Stimulated activated CD4-positive, alpha-beta T cell treated with anti-CD3 and anti-CD28 coated beads, Interleukin-1b, Interleukin-23, amount 100 ng/mL, for 4 hours (primary cell): ENCODE measurements around the gene FAM216A.
"Not testable (repeated sequence)": the region's sequence is repeated elsewhere in the genome, so short reads cannot be mapped to it uniquely, and the experiment has no call there.

Experiments
- DNase-seq, 2 donors: peaks; one replicate each; pipeline ENCODE4 v3.0.0-alpha.2; 2020; ENCODE audit warnings: low read depth in 2 of 2

Gene FAM216A

DNA sequence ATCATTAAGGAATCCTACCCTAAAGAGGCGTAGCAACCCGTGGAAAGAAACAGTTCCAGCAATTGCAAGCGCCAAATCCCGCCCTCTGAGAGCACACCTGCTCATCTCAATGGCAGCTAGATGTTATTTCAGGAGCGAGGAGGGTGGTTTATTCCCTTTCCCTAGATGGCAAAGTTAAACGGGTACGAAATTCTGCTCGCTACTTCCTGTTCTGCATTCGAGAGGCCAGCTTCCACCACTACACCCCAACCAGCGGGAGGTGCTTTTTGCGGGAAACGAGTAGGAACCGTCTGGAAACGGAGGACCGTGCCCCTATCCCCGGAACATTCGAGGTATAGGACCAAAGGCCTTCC, 32.7 kb downstream of the FAM216A start:
- no peak for DNase-seq

DNA sequence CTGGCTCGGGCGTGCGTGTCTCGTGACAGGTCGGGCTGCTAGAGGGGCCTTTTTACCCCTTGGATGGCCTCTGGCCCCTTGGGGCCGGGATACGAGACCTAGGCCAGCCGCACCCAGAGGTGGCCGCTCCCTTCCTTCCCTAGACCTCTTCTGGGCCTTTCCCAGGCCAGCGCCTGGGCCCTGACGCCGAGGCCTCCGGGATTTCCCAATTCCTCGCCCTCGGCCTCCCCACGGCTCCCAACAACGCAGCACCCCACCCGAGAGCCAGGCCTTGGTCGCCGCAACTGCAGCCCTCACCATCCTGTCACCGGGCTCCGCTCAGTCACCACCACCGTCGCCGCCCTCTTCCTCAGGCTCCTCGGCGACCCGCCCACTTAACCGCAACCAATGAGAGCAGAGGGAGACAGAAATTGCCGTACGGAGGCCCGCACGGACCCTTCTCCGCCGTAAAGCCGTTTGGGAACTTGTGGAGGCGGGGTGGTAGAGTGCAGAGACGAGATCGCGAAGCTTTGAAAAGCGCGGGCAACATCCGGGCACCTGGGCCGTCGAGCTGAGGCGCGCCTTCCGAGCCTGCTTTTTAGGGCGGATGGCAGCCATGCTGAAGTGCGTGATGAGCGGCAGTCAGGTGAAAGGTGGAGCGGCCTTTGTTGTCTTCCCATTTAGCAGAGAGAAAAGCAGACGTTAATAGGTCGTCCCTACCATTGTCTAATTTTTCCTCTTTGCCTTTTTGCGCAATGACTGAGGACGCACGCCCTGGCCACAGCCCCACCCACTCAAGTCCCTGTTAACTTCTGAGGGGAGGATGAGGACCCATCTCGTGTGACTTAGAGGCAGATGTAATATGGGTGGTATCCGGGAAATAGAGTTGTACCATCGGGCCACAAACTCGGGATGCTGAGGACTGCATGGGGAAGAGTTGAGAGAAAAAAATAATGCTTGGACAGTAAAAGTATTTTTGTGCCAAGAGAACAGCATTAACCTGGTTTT, 33.4 kb downstream of the FAM216A start, which contains the start of the genes RAD9B and VPS29:
RAD9B (plus strand) TSS at position 580 of the 987 bp plus-strand sequence; CDS start at position 587, 7 bp downstream.
VPS29 (minus strand) TSS at position 360 of the 987 bp plus-strand sequence; CDS start at position 300, 60 bp downstream.
- DNase-seq = peak; percentile 93 to 97

DNA sequence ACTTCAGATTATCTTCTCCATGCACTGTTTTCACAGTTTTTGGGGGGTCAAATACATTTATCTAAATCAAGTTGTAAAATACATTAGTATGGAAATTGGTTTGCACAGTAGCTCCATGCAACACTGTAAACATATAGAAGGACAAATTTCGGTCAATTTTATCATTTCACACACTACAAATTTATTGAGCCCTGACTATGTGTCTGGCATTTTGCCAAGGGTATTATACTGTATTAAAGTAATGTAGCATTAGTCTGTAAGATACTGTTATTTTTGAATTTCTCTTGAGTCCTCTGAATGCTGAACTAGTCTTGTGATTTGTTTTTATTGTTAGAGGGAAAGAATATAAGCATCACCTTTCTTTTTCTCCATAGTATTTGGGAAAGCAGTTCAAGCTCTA, 34.8 kb downstream of the FAM216A start:
- DNase-seq = no peak

DNA sequence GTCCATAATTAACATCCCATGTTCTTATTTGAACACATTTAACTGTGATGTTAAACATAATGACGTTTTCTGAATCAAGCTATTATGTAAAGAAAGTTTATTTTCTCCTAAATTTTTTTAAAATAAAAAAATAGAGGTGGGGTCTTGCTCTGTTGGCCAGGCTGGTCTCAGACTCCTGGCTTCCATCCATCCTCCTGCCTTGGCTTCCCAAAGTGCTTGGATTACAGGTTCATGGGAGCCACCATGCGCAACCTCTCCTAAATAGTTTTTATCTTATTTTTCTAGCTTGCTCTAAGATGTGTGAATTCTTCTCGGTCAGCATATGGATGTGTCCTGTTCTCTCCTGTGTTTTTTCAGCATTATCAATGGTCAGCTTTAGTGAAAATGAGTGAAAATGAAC, 36.7 kb downstream of the FAM216A start:
- no peak for DNase-seq

DNA sequence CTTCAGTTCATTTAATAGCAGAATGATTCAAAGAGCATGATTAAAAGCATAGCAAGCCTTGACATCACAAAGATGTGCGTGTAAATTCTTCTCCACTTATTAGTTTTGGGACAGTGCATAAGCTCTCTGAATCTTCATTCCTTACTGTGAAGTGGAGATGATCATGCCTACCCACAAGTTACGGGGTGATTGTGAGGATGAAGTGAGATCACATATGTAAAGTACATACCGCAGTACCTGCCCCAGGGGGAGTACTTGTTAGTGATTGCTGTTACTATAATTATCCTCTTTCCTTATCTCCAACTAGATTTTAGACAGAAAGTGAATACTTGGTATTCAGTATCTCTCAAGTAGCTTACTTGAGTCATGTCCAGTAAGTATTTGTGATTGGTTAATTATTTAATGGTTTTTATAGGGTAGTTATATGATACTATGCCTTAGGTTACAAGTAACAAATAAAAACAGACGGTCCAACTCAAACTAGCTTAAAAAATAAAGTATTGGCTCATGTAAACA, 39.5 kb downstream of the FAM216A start:
- no peak for DNase-seq

DNA sequence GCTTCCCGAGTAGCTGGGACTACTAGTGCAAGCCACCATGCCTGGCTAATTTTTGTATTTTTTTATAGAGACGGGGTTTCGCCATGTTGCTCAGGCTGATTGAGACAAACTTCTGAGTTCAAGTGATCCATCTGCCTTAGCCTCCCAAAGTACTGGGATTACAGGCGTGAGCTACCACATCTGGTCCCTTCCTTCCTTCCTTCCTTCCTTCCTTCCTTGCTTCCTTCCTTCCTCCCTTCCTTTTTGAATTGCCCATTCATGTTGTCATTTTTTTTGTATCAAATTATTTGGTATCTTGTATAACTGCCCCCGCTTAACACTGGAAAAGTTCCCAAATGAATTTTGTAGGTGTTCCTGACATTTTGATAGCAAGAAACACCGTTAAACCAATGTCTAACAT, 45.2 kb downstream of the FAM216A start:
- no peak for DNase-seq

DNA sequence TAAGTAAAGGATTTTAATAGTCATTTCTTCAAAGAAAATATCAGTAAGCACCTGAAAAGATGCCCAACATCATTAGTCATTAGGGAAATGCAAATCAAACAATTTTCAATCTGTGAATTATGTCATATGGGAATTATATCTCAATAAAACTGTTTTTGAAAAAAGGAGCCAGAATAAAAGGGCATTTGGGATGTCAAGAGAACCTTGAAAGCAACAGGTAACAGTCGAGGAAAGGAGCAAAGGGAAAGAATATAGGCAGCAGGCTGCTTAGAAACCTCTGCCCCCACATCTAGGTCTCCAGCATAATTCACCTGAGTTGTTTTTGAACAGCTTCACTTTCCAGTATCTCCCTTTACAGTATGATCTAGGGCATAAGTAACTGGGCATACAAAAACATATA, 45.7 kb downstream of the FAM216A start:
- no peak for DNase-seq

DNA sequence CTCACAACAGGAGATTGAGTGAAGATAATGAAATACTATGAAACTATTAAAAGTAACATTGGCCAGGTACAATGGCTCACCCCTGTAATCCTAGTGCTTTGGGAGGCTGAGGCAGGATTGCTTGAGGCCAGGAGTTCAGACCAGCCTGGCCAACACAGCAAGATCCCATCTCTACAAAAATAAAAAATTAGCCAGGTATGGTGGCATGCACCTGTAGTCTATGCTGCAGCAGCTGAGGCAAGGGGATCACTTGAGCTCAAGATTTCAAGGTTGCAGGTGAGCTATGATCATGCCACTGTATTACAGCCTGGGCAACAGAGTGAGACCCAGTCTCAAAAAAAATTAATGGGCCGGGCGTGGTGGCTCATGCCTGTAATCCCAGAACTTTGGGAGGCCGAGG, 48.4 kb downstream of the FAM216A start:
- no peak for DNase-seq

DNA sequence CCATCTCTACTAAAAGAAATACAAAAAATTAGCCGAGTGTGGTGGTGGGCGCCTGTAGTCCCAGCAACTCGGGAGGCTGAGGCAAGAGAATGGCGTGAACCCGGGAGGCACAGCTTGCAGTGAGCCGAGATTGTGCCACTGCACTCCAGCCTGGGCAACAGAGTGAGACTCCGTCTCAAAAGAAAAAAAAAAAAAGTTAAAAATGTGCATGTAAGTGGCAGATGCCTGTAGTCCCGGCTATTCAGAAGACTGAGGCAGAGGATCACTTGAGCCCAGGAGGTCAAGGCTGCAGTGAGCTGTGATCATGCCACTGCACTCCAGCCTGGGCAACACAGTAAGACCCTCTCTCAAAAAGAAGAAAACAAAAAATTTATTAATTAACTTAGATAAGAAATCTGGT, 49.4 kb downstream of the FAM216A start:
- DNase-seq = not testable (repeated sequence)

DNA sequence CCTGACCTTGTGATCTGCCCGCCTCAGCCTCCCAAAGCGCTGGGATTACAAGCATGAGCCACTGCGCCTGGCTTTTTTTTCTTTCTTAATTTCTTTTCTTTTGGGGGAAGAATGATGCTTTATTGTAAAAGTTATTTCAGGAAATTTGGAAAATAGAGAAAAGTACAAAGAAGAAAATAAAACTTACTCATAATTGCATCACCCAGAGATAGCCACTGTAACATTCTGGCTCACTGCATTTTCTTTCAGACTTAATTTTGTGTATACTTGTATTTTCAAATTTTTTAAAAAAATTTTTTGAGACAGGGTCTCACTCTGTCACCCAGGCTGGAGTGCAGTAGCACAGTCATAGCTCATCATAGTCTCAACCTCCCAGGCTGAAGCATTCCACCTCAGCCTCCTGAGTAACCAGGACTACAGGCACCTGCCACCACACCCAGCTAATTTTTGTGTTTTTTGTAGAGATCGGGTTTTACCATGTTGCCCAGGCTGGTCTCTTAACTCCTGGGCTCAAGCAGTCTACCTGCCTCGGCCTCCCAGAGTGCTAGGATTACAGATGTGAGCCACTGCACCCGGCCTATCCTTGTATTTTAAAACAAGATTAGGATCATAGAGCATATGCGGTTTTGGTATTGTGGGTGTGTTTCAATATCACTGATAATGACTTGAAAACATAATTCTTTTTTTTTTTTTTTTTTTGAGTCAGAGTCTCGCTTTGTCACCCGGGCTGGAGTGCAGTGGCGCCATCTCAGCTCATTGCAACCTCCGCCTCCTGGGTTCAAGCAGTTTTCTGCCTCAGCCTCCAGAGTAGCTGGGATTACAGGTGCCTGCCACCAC, 52.4 kb downstream of the FAM216A start:
- DNase-seq = not testable (repeated sequence)

DNA sequence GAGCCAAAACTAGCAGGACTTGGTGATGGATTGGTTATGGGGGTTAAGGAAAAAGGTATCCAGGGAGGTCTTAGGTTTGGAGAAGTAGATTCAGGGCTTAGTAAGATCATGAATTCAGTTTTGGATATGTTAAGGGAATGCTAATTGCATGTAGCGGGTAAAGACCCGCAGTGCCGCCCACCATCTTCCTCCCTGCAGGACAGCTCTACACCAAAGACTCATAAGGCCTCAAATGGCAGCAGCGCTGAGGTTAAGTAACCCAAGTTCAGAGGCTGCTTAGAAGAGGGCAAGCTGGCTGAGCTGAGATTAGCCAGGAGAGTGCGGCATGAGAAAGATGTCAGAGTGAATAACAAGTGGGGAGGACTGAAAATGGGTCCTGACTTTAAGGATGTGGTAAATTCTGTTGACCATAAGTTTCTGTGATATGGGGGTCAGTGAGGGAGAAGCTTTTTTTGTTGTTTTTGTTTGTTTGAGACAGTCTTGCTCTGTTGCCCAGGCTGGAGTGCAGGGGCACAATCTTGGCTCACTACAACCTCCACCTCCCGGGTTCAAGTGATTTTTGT, 59.7 kb downstream of the FAM216A start:
- DNase-seq = no peak

DNA sequence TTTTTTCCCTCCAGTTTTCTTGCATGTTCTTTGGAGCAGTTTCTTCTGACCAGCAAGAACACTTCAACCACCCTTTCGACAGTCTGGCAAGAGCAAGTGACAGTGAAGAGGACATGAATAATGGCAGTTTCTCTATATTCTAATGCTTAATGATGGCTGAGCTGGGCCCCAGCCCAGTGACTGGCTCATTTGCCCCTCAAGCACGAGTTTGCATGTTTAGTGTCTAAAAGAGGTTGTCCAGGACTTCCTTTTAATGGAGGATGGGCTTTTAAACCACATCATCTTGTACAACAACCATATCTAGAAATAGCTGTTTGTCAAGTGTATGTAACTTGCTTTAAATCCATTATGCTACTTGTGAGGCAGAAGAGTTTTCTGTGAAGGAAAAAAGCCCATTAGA, 61.9 kb downstream of the FAM216A start:
- no peak for DNase-seq

DNA sequence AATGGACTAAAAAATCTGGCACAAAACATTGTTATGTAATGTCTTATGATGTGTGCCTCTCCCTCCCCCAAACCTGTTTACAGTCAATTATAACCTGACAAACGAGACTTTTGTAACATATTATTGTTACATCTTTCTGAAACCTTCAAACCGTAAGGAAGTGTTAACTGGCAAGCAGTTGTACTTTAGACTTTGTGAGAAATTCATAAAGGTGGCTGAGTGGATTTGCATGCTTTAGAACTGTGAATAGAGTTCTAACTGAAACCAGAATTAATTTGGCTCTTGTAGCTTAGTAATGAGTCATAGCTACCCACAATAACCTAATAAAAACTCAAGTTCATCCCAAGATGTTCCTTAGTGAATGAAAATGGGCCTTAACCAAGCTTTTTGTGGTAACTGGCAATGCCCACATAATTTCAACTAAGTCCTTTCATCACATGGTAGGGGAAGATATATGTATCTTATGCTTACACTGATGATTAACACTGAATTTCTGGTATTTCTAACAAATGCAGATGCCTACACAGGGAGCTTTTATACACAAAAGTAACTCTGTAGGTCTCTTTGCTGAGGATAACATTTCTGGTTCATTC, 63.2 kb downstream of the FAM216A start:
- no peak for DNase-seq

DNA sequence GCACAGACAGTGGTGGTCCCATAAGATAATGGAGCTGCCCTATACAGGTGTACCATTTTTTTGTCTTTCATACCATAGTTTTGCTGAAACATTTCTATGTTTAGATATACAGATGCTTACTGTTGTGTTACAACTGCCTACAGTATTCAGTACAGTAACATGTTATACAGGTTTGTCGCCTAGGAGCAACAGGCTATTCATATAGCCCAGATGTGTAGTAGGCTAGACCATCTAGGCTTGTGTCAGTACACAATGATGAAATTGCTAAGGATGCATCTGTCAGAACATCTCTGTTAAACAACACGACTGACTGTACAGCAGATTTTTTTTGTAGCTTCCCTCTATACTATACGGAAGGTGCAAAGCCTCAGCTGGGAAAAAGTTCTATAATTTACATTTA, 64.0 kb downstream of the FAM216A start:
- no peak for DNase-seq

DNA sequence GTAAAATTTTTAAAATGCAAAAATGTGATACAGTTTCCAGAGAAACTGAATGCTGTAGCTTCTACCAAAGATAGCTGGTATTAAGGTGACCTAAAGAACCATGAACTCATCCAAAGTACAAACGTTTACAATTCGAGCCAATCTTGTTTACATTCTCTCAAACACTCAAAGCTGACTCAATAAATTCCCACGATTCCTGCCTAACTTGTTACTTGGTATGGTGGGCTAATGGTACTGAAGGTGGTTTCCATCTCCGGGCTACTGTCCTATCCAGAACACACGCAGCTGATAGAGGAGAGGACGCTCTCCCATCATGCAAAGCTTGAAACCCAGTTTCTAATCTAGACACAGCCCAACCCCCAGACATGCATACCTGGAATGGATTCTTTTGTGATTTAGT, 65.0 kb downstream of the FAM216A start:
- no peak for DNase-seq

DNA sequence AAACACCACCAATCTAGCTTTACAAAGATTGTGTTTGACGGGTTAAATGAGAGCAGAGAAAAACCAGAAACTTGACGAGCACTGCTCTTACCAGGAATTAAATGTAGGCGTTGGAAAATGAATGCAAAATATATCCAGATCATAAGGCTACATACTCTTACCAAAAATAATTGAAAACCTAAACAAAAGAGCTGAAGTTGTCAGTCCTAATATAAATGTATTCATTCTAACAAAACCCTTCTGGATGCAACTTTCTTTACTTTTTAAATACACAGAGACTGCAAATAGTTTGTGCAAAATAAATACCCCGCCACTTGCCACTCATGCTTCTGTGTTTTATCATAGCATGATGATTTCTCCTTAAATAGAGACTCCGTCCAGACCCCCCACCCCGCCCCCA, 66.2 kb downstream of the FAM216A start:
- DNase-seq = no peak

DNA sequence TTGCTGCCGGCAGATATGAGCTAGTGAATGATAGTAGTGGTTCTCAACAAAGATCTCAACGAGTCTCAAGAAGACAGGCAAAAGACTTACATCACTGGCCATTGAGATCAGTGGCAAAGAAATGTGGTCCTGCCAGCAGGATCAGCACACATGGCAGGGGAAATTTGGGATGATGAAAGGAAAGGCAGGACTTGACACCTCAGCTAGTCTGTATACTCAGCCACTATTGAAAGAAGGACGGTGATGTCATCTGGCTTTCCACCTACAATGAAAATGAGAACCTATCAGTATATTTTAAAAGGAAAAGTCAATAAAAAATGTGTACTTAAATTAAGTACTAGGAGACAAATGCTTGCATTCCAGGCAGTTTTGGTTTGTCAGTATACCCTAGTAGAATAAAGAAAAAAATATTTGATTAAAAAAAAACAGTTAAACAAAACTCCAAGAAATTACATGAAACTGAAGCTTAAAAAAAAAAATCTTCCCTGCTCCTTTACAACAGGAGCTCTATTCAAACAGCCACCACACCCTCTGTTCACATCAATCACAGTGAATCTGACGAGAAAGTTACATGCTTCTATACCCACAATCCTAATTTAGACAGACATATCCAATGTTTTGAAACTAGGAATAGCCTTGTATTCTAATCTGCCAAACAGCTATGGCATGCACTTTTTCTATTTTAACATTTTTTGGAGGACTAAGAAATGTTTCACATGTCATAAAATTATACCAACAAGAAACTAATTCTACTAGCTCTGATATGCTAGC, 68.4 kb downstream of the FAM216A start:
- no peak for DNase-seq

DNA sequence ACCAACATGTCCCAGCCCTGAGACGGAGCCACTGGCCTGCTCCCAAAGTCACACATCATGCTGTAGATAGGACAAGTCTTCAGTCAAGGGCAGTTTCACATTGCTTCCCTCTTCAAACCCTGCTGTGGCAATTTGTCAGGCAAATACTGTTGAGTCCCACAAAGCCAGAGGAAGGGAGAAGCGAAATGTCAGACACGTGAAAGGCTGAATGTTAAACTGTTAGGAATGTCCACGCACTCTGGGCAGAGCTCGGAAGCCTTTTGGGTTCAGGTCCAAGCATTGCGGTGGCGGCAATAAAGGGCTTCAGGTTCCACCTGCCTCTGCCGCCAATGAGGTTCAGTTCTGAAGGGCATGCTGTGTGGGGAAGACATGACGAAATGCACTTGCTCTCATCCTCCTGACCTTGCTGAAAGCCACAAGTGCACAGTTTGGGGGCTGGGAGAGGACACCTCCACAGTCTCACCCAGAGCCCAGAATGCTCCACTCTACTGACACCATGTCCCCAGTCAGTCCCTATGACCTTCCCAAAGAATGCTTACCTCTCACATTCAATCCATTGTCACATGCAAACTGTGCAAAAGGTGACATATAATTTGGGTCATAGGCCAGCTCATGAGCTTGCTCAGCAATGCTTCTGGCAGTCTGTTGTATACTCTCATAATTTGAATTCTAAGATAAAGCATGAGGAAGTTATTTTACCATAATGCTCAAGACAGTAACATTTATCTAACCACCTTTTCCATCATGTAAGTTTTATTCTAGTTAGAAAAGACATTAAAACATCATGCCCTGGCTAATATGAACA, 69.2 kb downstream of the FAM216A start:
- DNase-seq = no peak

DNA sequence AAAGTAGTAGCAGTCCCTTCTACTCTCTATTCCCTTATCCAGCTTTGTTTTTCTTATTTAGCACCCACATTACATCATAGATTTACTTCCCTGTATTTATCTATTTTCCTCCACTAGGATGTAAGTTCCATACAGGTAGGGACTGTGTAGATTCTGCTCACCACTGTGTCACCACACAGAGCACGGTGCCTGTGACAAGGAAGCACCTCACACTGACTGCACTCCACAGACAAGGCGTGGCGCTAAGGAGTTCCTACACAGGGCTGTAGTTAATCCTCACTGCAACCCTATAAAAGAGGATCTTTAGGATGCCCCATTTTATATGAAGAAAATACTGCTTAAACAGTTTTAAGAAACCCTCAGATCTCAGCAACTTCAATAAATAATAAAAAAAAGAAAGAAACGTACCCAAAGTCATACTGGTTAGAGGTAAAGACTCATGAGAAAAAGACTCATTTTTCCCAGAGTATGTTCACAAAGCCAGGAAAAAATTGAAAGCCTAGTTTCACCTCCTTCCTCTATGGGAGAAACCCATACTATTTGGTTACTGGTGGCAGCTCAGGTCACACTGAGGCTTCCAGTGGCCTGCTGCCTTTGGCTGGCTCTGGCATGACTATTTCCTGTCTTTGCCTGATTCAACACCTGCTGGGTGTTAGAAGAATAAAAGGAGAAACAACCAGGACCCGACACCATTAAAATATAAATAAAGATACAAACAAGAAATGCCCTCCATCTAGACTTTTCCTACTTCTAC, 70.4 kb downstream of the FAM216A start:
- DNase-seq = no peak
